HG03139 (cell line): Measurements from ENCODE around the gene DENND10.

Source experiments
- ATAC-seq: cut with Tn5 transposase; IDR thresholded peaks from one replicate; pipeline ENCODE4 v1.9.1; 2021; ENCODE audit not compliant: unreplicated experiment

DENND10 gene, protein sequence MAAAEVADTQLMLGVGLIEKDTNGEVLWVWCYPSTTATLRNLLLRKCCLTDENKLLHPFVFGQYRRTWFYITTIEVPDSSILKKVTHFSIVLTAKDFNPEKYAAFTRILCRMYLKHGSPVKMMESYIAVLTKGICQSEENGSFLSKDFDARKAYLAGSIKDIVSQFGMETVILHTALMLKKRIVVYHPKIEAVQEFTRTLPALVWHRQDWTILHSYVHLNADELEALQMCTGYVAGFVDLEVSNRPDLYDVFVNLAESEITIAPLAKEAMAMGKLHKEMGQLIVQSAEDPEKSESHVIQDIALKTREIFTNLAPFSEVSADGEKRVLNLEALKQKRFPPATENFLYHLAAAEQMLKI

DNA sequence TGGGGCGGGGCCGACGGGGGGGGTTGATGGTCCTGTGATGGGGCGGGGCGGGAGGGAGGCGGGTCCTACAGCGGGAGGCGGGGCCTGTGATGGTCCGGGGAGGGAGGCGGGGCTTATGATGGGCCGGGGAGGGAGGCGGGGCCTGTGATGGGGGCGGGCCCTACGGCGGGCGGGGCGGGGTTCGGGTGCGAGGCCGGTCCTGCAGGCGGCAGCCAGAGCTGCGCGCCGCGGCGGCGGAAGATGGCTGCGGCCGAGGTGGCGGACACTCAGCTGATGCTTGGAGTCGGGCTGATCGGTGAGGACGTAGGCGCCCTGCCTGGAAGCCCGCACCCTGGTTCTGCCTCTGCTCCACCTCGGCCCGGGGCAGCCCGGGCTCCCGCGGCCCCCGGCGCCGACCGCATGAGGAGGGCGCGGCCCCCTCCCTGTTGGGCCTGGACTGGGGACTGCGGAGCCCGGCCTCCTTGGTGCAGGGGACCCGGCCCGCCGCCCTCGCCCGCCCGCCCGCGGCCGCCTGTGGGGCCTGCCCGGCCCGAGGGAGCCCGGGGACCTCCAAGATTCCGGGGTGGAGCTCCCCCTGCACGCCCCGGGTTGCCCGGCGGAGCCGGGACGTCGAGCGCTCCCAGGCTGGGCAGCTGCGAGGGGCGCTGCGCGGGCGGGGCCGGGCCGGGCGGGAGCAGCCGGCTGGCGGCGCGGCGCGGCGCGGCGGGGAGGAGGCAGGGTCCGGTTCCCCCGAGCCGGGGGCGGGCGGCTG lies at the start of gene DENND10:
TSS of gene DENND10 (plus strand) at position 211 of the 751 bp plus-strand sequence. CDS start at position 241, 30 bp downstream.
- peak; percentile 78 for ATAC-seq

DNA sequence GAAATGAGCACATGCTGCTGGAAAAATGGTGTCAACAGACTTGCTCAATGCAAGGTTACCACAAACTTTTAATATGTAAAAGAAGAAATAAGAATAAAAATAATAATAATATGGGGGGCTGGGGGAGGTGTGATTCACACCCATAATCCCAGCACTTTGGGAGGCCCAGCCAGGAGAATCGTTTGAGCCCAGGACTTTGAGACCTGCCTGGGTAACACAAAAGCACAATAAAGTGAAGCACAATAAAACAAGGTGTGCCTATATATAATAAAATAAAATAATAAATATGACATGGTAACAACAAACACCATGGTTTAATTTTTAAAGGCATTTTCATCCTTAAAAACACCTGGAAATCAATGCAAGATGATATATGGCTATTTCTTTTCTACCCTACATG lies 48.4 kb upstream of the DENND10 start:
- no peak for ATAC-seq

DNA sequence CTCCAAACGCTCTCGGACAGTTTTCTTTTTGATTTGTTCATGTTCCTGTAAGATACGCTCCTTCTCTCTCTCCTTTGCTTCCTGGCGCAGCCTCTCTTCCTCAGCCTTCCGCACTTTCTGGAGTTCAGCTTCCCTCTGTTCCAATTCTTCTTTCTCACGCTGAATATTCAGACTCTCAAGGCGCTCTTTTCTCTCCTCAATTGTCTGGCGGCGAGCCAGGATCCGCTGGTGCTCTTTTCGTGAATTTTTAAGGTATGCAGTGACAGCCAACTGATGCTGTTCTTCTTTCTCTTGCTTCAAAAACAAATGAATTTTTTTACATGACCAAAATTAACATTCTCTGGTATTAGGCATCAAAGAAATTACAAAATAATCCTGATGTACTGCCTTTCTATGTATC lies 45.9 kb upstream of the DENND10 start:
- no peak for ATAC-seq

DNA sequence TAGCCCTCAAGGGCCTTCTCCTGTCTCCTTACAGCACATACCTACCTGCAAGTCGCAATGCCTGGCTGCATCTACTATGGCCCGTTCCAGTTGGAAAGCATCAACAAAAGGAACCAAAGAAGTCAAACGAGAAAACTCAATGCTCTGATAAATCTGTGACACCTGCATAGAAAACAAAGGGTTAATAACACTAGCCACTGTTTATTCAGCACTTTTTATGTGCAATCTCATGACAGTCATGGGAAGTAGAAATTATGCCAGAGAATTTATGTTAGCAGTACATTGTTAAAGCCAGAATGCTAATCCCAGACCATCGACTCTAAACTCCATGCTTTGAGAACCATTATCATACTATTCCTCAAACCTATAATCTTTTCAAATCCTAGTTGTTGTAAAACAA lies 44.4 kb upstream of the DENND10 start:
- no peak for ATAC-seq

DNA sequence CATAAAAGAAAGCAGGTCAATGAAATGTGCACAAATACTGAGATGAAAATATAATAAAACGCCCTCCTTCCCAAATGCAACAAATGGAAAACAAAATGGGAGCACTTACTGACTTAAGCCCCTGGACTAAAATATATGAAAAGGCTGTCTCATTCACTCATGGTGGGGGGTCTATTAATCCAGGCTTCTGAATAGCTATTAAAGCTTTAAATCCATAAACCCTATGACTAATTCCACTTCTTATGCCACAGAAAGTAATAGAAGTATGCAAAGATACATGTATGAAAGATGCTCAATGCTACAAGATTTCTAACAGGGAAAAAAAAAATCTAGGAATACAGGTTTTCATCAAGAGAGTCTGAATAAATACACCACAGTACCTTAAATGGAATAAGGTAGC lies 43.8 kb upstream of the DENND10 start:
- ATAC-seq = no peak

DNA sequence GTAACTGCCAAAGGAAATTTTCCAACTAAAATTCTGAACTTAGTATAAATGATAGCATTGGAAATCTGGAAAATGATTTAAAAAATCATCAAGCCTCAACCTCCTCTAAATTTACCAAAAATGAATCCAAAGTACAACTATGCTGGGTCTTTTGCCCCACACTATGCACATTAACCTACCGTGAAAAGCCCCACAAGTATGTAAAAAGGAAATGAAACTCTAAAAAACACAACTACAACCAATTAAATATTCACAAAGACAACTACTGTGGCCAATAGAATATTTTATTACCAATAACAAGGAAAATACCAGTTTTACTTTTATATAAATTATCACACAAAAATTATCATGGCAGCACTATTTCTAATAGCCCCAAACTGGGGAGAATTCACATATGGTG lies 42.6 kb upstream of the DENND10 start:
- ATAC-seq = no peak

DNA sequence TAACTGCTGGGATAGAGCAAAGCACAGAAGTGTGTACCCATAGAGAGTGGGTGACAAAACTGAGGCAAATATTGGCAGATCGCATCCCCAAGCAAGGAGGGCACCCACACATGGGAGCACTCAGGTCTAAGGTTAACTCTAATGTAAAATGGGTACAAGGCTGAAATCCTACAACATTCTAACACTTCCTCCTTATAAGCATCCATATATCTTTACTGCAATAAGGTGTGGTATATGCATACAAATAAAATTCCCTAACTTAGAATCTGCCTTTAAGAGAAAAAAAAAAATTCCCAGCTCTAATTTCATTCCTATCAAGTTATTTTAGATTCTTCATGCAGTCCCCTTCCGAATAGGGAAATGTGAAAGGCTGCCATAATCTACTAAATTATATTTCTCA lies 42.0 kb upstream of the DENND10 start:
- ATAC-seq = no peak

DNA sequence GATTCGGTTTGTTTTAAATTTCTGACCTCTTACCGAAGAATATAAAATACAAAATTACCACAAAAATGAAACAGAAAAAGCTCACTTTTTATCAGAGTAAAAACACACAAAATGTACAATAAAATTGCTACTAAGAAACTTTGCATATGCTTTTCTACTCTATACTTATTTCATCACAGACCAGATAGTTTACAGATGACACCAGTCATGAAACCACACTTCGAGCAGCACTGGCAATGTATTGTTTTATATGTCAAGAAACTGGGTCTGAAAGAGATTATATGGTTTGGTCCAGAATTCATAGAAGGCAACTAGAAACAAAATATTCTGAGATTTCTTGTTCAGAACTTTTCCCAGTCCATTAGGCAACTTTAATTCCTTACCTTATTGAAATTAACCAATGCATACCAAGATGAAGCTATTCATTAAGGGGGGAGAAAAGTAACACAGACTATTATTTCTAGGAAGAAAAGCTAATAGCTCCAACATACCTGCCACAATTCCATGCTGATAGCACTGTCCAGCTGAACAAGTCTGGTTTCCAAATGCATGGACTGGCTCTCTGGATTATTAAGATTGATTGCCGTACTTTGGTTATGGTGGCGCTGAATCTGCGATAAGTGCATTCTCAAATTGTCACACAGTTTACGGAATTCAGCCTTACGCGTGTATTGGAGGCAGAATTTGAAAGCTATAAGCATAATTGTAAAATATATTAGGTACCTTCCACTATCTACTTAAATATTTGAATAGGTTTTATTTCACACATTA lies 33.3 kb upstream of the DENND10 start:
- no peak for ATAC-seq

DNA sequence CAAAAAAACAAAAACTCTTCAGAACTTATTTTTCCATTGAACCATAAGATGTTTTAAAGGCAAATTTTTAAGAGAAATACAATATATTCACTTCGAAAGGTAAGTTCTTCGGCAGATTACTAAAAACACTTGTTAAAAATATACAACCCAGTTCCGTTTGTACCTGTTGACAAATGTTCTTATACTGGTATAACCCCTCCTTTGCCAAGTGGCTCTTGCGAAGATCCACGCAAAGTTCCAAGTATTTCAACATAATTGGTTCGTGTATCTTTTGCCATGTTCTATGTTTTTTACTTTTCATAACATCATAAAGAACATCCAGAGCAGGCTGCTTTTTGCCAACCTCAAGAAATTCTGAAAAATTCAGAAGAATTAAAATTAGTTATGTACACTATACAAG lies 30.3 kb upstream of the DENND10 start:
- no peak for ATAC-seq

DNA sequence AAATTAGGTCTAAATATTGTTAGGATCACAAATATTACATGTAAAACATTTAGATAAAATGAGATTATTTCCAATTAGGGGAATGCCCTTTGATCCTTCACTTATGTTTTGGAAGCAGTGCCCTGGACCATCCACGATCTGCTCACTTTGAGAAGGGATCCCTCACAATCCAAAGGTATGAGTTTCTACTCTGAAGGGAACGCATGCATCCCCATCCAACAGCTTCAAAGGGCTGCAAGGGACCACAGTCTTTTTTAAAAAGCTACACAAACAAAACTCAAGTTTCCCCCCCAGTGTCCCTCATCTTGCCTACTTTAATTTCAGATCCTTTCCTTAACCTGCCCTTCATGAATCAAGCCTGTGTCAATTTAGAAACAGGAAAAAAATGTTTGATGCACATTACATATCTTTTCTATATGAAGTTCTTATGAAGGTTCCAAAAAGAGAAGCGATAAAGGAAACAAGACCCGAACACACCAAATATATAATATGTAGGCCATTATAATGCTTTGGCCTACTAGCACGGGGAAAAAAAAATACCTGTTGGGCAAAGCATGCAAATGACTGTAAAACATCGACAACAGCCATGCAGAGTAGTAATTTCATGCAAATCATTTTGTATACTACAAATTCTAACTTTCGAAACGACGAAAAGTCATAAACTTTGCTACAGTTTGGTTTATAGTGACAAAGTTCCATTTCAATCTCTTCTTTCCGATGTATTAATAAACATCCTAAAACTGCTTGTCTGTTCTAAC lies 25.3 kb upstream of the DENND10 start:
- no peak for ATAC-seq

DNA sequence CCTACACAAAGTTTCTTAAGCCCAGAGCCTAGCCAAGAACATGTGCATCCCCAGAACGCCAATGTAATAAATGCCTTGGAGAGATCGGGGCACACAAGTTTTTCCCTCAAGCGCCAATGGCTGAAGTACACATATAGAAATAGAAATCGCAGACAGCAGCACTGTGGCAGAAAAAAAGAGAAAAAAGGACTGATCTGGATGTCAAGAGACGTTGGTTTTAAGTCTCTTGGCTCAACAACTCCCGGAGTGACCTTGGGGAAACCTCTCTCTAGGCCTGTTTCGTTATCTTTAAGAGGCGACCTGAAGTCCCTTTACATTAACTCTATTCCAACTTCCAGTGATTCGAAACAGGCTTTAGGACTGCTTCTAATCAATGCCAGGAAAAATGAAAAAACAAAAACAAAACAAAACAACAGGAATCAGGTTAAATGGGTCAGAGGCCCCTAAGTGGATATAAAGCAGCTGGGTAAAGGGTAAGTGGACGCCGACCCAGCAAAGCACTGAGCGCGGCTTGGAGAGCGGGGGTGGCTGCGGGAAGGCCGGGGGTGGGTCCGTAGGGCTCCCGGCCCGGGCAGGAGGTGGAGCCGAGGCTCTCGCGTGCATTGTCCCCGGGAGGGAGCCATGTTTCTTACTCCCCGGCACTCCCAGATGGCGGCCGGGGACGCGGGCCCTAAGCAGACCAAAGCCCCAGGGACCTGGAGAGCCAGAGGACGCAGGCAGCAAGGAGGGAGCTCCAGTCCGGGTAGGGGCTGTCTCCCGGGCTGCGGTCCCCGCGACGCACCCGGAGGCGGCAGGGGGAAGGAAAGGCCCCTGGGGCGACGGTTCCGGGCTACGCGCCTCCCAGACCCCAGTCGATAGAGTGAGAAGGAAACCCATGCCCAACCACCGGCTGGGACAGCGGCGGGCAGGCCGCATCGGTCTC lies 24.1 kb upstream of the DENND10 start:
- ATAC-seq = peak; percentile 54

DNA sequence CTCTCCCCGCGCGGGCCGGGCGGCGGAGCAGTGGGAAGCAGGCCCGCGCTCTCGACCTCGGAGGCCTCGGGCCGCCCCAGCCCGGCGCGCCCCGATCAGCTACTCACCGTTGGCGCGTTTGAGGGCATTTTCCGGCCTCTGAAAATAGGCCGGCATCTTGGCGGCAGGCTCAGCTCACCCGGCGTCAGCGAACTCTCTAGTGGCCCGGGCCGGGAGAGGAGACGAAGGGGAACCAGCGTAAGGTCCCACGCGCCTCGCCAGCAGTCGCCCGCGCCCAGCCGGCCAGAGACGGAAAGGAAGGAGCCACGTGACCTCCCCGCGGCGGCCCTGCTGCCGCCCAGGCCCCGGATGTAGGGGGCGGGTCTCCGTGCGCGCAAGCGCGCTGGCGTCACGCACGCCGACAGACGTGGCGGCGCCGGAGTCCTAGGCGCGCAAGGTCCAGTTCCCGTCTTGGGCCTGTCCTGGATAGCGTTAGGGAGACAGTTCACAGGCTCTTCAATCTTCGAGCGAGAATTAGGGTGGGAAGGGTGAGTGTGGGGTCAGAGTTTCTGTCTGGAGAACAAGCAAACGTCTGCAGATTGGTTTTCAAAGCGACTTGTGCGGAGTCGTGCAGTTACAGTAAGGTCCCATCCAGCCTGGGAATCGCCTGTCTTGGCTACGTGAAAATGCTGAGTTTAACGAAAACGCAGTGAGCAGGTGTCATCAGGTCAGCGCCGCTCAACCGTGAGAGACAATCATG lies 23.2 kb upstream of the DENND10 start, which contains the start of gene EIF3A:
TSS of gene EIF3A (minus strand) at position 297 of the 739 bp plus-strand sequence. CDS start at position 156, 141 bp downstream.
- peak; percentile 72 for ATAC-seq

DNA sequence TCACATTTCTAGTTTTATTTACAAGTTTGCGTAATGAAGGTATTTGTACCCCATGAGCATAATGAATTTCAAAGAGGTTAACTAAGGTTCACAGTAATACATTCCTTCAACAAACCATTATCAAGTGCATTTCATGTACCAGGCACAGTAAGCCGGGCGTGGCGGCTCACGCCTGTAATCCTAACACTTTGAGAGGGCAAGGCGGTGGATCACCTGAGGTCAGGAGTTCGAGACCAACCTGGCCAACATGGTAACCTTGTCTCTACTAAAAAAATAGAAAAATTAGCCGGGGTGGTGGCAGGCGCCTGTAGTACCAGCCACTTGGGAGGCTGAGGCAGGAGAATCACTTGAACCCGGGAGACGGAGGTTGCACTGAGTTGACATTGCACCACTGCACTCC lies 19.0 kb upstream of the DENND10 start:
- ATAC-seq = no peak

DNA sequence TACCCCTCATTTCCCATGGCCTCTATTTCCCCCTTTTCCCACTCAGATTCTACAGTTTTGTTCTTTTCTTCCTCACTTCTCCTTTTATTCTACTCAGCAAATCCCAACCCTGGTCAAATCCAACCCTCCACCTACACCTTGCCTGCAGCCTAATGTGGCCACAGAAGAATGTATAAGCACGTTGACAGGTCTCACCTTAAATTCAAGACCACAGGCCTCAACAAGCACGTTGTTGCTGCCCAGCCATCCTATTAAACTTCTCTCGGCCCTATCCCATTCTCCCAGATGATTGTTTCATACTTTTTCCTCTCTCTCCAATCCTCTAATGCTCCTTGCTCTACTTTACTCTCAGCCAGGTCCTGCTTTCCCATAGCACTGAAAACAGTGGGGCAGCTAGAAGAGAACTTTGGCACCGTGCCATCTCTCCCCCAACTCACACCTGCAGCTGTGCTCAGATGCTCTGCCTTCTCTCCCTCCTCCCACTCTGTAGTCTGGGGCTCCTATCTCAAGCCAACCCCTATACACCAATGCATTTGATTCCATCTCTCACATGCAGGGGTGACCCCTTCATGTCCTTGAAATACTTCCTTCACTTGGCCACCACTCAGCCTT lies 16.5 kb upstream of the DENND10 start:
- ATAC-seq = no peak

DNA sequence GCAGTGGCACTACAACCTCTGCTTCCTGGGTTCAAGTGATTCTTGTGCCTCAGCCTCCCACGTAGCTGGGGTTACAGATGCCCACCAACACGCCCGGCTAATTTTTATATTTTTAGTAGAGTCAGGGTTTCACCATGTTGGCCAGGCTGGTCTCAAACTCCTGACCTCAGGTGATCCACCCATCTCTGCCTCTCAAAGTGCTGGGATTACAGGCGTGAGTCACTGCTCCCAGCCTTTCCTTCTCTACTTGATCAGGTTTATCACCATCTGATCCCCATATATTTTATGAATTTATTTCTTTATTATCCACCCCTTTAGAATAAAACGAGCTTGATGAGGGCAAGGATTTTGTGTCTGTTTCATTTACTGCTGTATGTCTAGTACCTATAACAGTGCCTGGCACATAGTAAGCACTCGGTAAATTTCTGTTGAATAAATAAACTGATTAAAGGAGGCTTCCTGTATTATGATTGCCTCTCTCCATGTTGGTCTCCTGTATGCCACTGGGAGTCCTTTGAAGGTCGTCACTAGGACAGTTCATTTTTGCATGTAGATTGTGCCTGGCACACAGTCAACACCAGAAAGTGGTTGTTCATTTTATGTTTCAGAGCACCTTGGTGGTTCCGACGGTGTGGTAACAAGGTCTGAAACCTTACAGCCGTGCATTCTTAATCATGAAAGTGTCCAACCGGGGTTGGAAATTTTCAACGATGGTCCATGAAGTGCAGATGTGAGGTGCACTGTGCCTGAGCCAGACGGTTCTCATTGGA lies 13.7 kb upstream of the DENND10 start:
- ATAC-seq = no peak

DNA sequence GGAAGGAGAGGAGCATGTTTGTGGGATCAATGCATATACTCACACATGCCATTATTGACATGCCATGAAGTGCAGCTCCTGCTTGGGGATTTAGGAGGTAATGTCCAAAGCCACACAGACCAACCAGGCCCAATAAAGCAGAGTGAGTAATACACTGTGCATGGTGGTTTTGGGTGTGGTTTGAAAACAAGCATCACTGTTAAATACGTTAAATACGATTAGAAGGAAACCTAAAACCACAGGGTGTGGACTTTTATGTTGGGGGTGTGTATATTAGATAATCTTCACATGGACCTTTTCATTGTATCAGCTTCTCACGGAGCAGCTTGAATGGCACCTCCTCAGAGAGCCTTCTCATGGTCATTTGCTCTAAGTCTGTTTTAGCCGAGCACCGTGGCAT lies 12.9 kb upstream of the DENND10 start:
- no peak for ATAC-seq

DNA sequence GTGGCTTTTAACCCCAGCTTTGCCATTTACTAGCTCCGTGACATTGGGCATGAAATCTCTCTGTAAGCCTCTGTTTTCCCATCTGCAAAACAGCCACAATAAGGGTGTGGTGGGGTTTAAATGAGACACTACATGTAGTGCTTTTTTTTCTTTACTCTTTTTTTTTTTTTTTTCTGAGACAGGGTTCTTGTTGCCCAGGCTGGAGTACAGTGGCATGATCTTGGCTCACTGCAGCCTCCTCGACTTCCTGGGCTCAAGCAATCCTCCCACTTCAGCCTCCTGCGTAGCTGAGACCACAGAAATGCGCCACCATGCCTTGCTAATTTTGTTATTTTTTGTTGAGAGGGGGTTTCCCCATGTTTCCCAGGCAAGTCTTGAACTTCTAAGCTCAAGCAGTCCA lies 8.3 kb upstream of the DENND10 start:
- no peak for ATAC-seq
